SKM-1 (cell line): ENCODE results near the gene AMBRA1.

ENCODE experiments used
- DNase-seq: peaks from one replicate; lab custom pipeline; 2025; ENCODE audit not compliant: unreplicated experiment; lab: John Stamatoyannopoulos, UW

The AMBRA1 gene, protein sequence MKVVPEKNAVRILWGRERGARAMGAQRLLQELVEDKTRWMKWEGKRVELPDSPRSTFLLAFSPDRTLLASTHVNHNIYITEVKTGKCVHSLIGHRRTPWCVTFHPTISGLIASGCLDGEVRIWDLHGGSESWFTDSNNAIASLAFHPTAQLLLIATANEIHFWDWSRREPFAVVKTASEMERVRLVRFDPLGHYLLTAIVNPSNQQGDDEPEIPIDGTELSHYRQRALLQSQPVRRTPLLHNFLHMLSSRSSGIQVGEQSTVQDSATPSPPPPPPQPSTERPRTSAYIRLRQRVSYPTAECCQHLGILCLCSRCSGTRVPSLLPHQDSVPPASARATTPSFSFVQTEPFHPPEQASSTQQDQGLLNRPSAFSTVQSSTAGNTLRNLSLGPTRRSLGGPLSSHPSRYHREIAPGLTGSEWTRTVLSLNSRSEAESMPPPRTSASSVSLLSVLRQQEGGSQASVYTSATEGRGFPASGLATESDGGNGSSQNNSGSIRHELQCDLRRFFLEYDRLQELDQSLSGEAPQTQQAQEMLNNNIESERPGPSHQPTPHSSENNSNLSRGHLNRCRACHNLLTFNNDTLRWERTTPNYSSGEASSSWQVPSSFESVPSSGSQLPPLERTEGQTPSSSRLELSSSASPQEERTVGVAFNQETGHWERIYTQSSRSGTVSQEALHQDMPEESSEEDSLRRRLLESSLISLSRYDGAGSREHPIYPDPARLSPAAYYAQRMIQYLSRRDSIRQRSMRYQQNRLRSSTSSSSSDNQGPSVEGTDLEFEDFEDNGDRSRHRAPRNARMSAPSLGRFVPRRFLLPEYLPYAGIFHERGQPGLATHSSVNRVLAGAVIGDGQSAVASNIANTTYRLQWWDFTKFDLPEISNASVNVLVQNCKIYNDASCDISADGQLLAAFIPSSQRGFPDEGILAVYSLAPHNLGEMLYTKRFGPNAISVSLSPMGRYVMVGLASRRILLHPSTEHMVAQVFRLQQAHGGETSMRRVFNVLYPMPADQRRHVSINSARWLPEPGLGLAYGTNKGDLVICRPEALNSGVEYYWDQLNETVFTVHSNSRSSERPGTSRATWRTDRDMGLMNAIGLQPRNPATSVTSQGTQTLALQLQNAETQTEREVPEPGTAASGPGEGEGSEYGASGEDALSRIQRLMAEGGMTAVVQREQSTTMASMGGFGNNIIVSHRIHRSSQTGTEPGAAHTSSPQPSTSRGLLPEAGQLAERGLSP (N-terminal part only)

GRCh38 chr11:46593550-46594373, at the start of gene AMBRA1:
TSS of gene AMBRA1 (minus strand) at chr11:46594023. CDS start at chr11:46548380, 45,643 bp downstream.
- peak; percentile 84 for DNase-seq

DNA sequence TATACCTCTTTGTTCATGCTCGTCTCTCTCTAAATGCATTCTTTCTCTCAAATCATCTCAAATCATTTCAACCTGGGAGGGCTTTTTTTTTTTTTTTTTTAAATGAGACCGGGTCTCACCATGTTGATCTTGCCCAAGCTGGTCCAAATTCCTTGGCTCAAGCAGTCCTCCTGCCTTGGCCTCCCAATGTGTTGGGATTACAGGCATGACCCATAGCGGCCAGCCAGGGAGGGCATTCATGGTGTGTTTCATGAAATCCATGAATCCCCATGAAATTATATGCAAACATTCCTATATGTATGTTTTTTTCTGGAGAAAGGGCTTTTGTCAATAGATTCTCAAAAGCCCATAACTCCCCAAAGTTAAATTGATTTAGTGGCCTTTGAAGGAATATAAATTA, 49.7 kb upstream of the AMBRA1 start:
- no peak for DNase-seq

- DNase-seq = no peak
Observed at GRCh38 chr11:46642627-46643335, 49.0 kb upstream of the AMBRA1 start.

DNA sequence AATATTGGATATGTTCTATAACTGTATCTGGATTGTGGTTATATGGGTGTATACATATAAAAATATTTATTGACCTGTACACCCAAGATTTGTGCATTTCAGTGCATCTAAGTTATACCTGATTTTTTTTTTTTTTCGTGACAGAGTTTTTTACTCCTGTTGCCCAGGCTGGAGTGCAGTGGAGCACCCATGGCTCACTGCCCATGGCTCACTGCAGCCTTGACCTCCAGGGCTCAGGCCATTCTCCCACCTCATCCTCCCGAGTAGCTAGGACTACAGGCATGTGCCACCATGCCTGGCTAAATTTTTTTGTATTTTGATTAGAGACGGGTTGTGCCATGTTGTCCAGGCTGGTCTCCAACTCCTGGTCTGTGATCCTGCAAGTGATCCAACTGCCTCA, 47.8 kb upstream of the AMBRA1 start:
- no peak for DNase-seq

- DNase-seq = no peak
Observed at GRCh38 chr11:46640036-46640788, 46.4 kb upstream of the AMBRA1 start.

DNA sequence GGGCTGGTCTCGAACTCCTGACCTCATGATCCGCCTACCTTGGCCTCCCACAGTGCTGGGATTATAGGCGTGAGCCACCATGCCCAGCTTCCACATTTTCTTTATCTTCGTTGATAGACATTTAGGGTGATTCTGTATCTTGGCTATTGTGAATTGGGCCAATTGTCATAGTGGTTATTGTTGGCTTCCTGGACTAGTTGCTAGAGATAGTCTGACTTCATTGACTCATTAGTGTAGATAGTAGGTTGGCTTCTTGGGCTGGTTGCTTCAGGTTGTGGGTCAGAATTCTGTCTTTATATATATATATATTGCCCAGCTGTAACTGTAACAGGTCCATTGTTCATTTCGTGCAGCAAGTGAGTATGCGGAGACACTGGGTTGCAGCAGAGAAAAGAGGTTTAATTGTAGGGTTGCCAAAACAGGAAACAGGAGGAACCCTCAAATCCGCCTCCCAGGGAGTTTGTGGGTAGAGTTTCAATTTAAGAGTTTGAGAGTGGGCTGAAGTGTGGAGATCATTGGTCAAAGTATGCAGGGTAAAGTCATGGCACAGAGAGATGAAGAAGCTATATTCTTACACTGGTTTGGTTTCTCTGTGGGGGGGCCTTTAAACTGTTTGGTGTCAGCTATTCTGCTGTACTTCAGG, 45.5 kb upstream of the AMBRA1 start:
- DNase-seq = no peak

DNA sequence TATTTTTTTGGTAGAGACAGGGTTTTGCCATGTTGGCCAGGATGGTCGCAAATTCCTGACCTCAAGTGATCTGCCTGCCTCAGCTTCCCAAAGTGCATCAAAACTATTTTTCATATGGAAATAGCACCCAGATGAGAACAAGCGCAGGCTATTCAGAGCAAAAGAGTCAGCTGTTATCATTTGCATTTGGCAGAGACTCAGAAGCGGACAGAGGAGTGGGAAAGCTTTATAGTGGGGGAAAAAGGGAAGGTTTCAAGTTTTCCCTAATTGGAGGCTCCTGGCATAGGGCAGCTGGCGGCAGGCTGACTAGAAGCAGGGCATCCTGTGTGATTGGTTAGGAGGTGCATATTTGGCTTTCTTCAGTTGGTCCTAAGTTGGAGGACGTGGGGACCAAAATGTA, 43.7 kb upstream of the AMBRA1 start:
- no peak for DNase-seq

- DNase-seq = no peak
Observed at GRCh38 chr11:46635557-46636139, 41.8 kb upstream of the AMBRA1 start.

DNA sequence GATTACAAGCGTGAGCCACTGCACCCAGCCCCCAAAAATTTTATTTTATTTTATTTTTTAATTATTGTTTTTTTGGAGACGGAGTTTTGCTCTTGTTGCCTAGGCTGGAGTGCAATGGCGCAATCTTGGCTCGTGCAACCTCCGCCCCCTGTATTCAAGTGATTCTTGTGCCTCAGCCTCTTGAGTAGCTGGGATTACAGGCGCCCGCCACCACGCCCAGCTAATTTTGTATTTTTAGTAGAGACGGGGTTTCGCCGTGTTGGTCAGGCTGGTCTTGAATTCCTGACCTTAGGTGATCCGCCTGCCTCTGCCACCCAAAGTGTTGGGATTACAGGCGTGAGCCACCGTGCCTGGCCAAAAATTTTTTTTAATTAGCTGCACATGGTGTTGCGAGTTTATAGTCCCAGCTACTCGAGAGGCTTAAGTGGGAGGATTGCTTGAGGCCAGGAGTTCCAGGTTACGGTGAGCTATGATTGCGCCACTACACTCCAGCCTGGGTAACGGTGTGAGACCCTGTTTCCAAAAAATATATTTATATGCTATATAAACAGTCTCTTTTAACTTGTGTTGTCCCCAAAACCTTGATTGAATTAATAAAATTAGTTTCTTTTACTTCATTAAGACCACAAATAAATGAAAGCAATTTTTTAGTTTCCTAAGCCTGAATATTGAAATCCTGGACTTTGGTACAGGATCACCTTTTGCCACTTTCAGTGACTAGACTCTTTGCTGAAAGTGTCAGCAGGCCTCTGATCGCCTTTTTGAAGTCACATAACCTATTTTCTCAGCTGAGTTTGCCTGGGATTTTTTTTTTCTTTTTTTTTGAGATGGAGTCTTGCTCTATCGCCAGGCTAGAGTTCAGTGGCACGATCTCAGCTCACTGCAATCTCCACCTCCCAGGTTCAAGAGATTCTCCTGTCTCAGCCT, 39.7 kb upstream of the AMBRA1 start:
- DNase-seq = no peak

DNA sequence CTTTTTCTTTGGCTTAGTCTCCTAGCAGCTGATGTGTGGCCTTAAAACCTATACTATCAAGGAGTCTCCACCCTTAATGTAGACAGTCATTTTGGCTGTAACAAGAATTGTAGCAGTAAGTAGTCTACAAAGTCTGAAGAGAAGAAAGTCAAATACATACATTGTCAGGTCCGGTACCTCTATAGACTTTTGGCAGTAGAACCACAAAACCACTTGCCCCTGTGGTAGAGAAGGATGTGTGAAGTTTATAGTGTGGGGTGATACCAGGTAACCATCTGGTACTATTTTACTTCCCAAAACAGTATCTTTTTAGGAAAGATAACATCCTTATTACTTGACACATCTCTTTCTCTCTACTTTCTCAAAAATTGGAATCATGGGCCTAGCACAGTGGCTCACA, 38.7 kb upstream of the AMBRA1 start:
- DNase-seq = no peak

- DNase-seq = no peak
Observed at GRCh38 chr11:46631676-46632075, 37.9 kb upstream of the AMBRA1 start.

GRCh38 chr11:46630237-46630636, 36.4 kb upstream of the AMBRA1 start:
- no peak for DNase-seq

DNA sequence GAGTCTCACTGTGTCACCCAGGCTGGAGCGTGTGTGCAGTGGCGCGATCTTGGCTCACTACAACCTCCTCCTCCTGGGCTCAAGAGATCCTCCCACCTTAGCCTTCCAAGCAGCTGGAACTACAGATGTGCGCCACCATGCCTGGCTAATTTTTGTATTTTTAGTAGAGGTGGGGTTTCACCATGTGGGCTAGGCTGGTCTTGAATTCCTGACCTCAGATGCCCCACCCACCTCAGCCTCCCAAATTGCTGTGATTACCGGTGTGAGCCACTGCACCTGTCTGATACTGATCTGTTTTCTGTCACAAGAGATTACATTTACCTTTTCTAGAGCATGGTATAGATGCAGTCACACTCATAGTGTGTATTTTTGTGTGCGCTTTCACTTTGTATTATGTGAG, 35.1 kb upstream of the AMBRA1 start:
- DNase-seq = no peak

- DNase-seq = no peak
Observed at GRCh38 chr11:46625406-46625805, 31.6 kb upstream of the AMBRA1 start.

- DNase-seq = no peak
Observed at GRCh38 chr11:46618837-46619236, 25.0 kb upstream of the AMBRA1 start.

DNA sequence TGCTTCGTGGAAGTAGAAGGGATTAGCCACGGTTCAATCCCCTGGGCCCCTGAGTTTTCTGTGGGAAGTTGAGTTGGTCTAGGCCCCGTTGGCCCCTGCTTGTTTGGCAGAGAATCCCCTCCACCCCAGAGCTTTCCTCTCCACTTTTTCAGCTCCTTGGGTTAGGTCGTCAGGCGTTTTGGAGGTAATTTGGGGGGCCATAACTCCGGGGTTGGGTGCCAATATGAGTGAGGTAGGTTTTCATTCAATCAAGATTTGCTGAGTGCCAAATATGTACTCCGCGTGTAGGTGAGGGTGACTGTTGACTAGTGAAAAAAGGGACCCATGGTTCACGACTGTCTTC, 24.1 kb upstream of the AMBRA1 start:
- no peak for DNase-seq
